Calu3 (cell line): ENCODE data around the gene DTX3L. TPM values are rescaled to one million over a fixed set of nuclear protein-coding genes. Genes with fewer than 3 reads are reported as not detected.

Experiments used
- BruUV-seq: library from RNA; stranded (reverse); fragments of 400-500 nt; replicated peaks from 2 replicates; lab custom pipeline; 2021; lab: Mats Ljungman, UMichigan
- CTCF ChIA-PET: fragments of 300-600 bp; sonication (Branson Sonifier 250); formaldehyde crosslinking; loops from one replicate; lab custom pipeline; 2022; ENCODE audit warnings: antibody characterized with exemption; lab: Charles Lee
- DNase-seq: peaks from one replicate; pipeline ENCODE4 v3.0.0; 2022
- H3K27ac Mint-ChIP-seq: one replicate; pipeline ENCODE4 v1.8.0; 2022; ENCODE audit warnings: mixed read lengths; ENCODE audit not compliant: unreplicated experiment
- H3K27me3 Mint-ChIP-seq: one replicate; pipeline ENCODE4 v1.8.0; 2022; ENCODE audit warnings: mixed read lengths; ENCODE audit not compliant: unreplicated experiment
- H3K36me3 Mint-ChIP-seq: one replicate; pipeline ENCODE4 v1.8.0; 2022; ENCODE audit warnings: mild to moderate bottlenecking, moderate library complexity, mixed read lengths; ENCODE audit not compliant: insufficient read depth, unreplicated experiment
- H3K4me1 Mint-ChIP-seq: one replicate; pipeline ENCODE4 v1.8.0; 2022; ENCODE audit warnings: mild to moderate bottlenecking, low read depth, mixed read lengths; ENCODE audit not compliant: unreplicated experiment
- H3K4me3 Mint-ChIP-seq: one replicate; pipeline ENCODE4 v1.8.0; 2022; ENCODE audit warnings: mild to moderate bottlenecking, low read depth, moderate library complexity, mixed read lengths; ENCODE audit not compliant: unreplicated experiment
- H3K9me3 Mint-ChIP-seq: one replicate; pipeline ENCODE4 v1.8.0; 2022; ENCODE audit warnings: low read depth, mixed read lengths; ENCODE audit not compliant: unreplicated experiment
- CTCF ChIP-seq: fragments of 200-600 bp; IDR thresholded peaks from one replicate; pipeline ENCODE4 v1.8.0; 2022; ENCODE audit warnings: antibody characterized with exemption; ENCODE audit not compliant: unreplicated experiment
- intact Hi-C: fragments of 100-400 bp; cut with micrococcal nuclease; formaldehyde crosslinking; loops from one replicate; pipeline ENCODE4 v1.10.0; 2022; ENCODE audit not compliant: unreplicated experiment
- total RNA-seq: library from RNA; stranded (reverse); gene quantifications from 2 replicates; pipeline ENCODE4 v1.2.3, GENCODE V29; 2022

The DTX3L gene
- total RNA-seq, 1 experiment from 2014 or later = 73.9 TPM

- intact Hi-C loops = no loop called here
- Mint-ChIP-seq H3K4me1 (peaks cover 18% of the 10 kb centered on the region), H3K27me3 (no peaks in the 10 kb centered on the region), H3K4me3 (peak overlapping the region; percentile 31), H3K9me3 (no peaks in the 10 kb centered on the region), H3K36me3 (no peaks in the 10 kb centered on the region), H3K27ac (peak overlapping the region; percentile 77)
- no peak for TF ChIP-seq CTCF
- peak; percentile 13 for DNase-seq
- CTCF ChIA-PET = interaction anchor here (0.7 kb wide), 1 partner anchor 1806 kb away, joined by 3 read pairs; no protein-coding TSS in a partner anchor
- TSS peak; percentile 52 for BruUV-seq
Measured at GRCh38 chr3:122609798-122610559, 45.8 kb downstream of the DTX3L start.

- intact Hi-C loops = no loop called here
- H3K4me1 Mint-ChIP-seq = peaks cover 14% of the 10 kb centered on the region
- no peak for DNase-seq
- CTCF ChIA-PET = interaction anchor here (0.6 kb wide), 1 partner anchor 47 kb away, joined by 3 read pairs; no protein-coding TSS in a partner anchor
- H3K9me3 Mint-ChIP-seq = no peaks in the 10 kb centered on the region
- H3K27me3 Mint-ChIP-seq = no peaks in the 10 kb centered on the region
- H3K36me3 Mint-ChIP-seq = no peaks in the 10 kb centered on the region
- BruUV-seq = no TSS peak
- no peak overlapping the region for H3K27ac Mint-ChIP-seq
- no peak for TF ChIP-seq CTCF
- H3K4me3 Mint-ChIP-seq = no peak overlapping the region
Measured at GRCh38 chr3:122612696-122613095, 48.6 kb downstream of the DTX3L start.

- intact Hi-C loops = no loop called here
- Mint-ChIP-seq H3K9me3 (no peaks in the 10 kb centered on the region), H3K36me3 (no peaks in the 10 kb centered on the region), H3K4me1 (peaks cover 2% of the 10 kb centered on the region), H3K4me3 (no peak overlapping the region), H3K27ac (no peak overlapping the region), H3K27me3 (no peaks in the 10 kb centered on the region)
- no peak for TF ChIP-seq CTCF
- CTCF ChIA-PET = no interaction called here
- no peak for DNase-seq
- no TSS peak for BruUV-seq
Measured at GRCh38 chr3:122615303-122615702, 51.2 kb downstream of the DTX3L start.

- H3K9me3 Mint-ChIP-seq = no peaks in the 10 kb centered on the region
- no peak for TF ChIP-seq CTCF
- no peak overlapping the region for H3K27ac Mint-ChIP-seq
- no peak for DNase-seq
- no peaks in the 10 kb centered on the region for H3K4me1 Mint-ChIP-seq
- H3K4me3 Mint-ChIP-seq = no peak overlapping the region
- peaks cover 19% of the 10 kb centered on the region for H3K27me3 Mint-ChIP-seq
- CTCF ChIA-PET = no interaction called here
- H3K36me3 Mint-ChIP-seq = no peaks in the 10 kb centered on the region
- intact Hi-C loops = no loop called here
- no TSS peak for BruUV-seq
Measured at GRCh38 chr3:122618614-122619013, 54.5 kb downstream of the DTX3L start.
